GM12892 (cell line): ENCODE results near the gene ZNF77.

Experiments
- POLR2A ChIP-seq: IDR thresholded peaks from 2 replicates; pipeline ENCODE4 v1.6.1; 2011; ENCODE audit warnings: low read depth, low read length, control low read depth
- POLR2AphosphoS5 ChIP-seq: IDR thresholded peaks from 2 replicates; pipeline ENCODE4 v1.6.1; 2011; ENCODE audit warnings: low read depth, low read length, control low read depth

- TF ChIP-seq POLR2A (no peak), POLR2AphosphoS5 (no peak)
These were observed 48.2 kb upstream of the ZNF77 start for GRCh38 chr19:2992958-2993357.
